Endodermal cell (in vitro differentiated cells): ENCODE data around the gene NLRP1. TPM values are rescaled to one million over a fixed set of nuclear protein-coding genes. Genes with fewer than 3 reads are reported as not detected.

Source experiments
- DNase-seq: peaks from one replicate; pipeline ENCODE4 v3.0.0-alpha.2; 2017
- H3K27ac ChIP-seq: 2 replicates; pipeline ENCODE4 v1.5.1; 2013; ENCODE audit warnings: mild to moderate bottlenecking, low read depth, low read length, moderate library complexity
- H3K27me3 ChIP-seq: 2 replicates; pipeline ENCODE4 v1.6.1; 2013; ENCODE audit warnings: mild to moderate bottlenecking, low read length, moderate library complexity; ENCODE audit not compliant: insufficient read depth, control insufficient read depth, poor library complexity, severe bottlenecking
- H3K36me3 ChIP-seq: 2 replicates; pipeline ENCODE4 v1.7.0; 2013; ENCODE audit warnings: mild to moderate bottlenecking, low read length, moderate library complexity; ENCODE audit not compliant: control insufficient read depth, insufficient read depth
- H3K4me1 ChIP-seq: one replicate; pipeline ENCODE4 v1.7.0; 2013; ENCODE audit warnings: low read length; ENCODE audit not compliant: control insufficient read depth, insufficient read depth
- H3K4me3 ChIP-seq: 2 replicates; pipeline ENCODE4 v1.5.1; 2013; ENCODE audit warnings: mild to moderate bottlenecking, low read length, moderate library complexity
- H3K9ac ChIP-seq: 2 replicates; pipeline ENCODE4 v1.6.1; 2013; ENCODE audit warnings: mild to moderate bottlenecking, low read length, moderate library complexity; ENCODE audit not compliant: poor library complexity, severe bottlenecking; ENCODE audit errors: extremely low read depth
- H3K9me3 ChIP-seq: 2 replicates; pipeline ENCODE4 v1.6.1; 2013; ENCODE audit warnings: mild to moderate bottlenecking, low read length, moderate library complexity; ENCODE audit not compliant: control insufficient read depth
- H3K27ac Mint-ChIP-seq: 2 replicates; pipeline ENCODE4 v1.8.0; 2020; ENCODE audit warnings: mixed read lengths
- H3K27me3 Mint-ChIP-seq: 2 replicates; pipeline ENCODE4 v1.8.0; 2021; ENCODE audit warnings: mild to moderate bottlenecking, mixed read lengths; ENCODE audit not compliant: insufficient read depth
- H3K36me3 Mint-ChIP-seq: 2 replicates; pipeline ENCODE4 v1.8.0; 2020; ENCODE audit warnings: low read depth, mixed read lengths
- H3K4me1 Mint-ChIP-seq: 2 replicates; pipeline ENCODE4 v1.8.0; 2020; ENCODE audit warnings: mixed read lengths
- H3K4me3 Mint-ChIP-seq: 2 replicates; pipeline ENCODE4 v1.8.0; 2020; ENCODE audit warnings: mild to moderate bottlenecking, moderate library complexity, mixed read lengths
- H3K9me3 Mint-ChIP-seq: 2 replicates; pipeline ENCODE4 v1.8.0; 2020; ENCODE audit warnings: mild to moderate bottlenecking, mixed read lengths
- CTCF ChIP-seq: fragments of 200-600 bp; sonication (generic); conservative IDR thresholded peaks from 2 replicates; pipeline ENCODE4 v1.5.0; 2021; ENCODE audit warnings: antibody characterized with exemption, mild to moderate bottlenecking
- WGBS, 2 experiments: methylation state at CpG; one replicate each; pipeline versions ENCODE4 v1.1.5 to v1.1.7; 2013; ENCODE audit warnings: missing lambda C conversion rate in 2 of 2, mixed read lengths in 1 of 2; ENCODE audit not compliant: insufficient coverage in 1 of 2, insufficient read length in 1 of 2; 5-methylcytosine and 5-hydroxymethylcytosine counted together
- total RNA-seq, 2 donors: library from RNA; stranded (reverse); fragmentation: NEBNext Ultra II Directional in 1 of 2; extraction: Animal tissue kit (Norgen Biotek cat#: 25700) in 1 of 2; gene quantifications; 2 replicates in 1 of 2; 3 replicates in 1 of 2; pipeline ENCODE4 v1.2.1, GENCODE V29; 2021

The NLRP1 gene
- total RNA-seq, 2 donors from 2014 or later: 3.6 to 5.4 TPM

GRCh38 chr17:5555254-5555653 lies 29.1 kb downstream of the NLRP1 start:
- no peaks in the 10 kb centered on the region for H3K27me3 ChIP-seq
- no peaks in the 10 kb centered on the region for H3K36me3 ChIP-seq
- no peak overlapping the region for H3K9ac ChIP-seq
- Mint-ChIP-seq H3K27ac (no peak overlapping the region), H3K27me3 (peaks cover 10% of the 10 kb centered on the region), H3K36me3 (no peaks in the 10 kb centered on the region), H3K4me3 (no peak overlapping the region), H3K4me1 (no peaks in the 10 kb centered on the region), H3K9me3 (no peaks in the 10 kb centered on the region)
- WGBS, 2 experiments: 63 to 68% methylated on average over 2 to 3 of the region's 3 CpGs
- no peak overlapping the region for H3K27ac ChIP-seq
- H3K4me3 ChIP-seq: no peak overlapping the region
- no peaks in the 10 kb centered on the region for H3K9me3 ChIP-seq
- TF ChIP-seq CTCF: no peak
- no peaks in the 10 kb centered on the region for H3K4me1 ChIP-seq
- DNase-seq: no peak

GRCh38 chr17:5553479-5553878 lies 30.8 kb downstream of the NLRP1 start:
- H3K27me3 ChIP-seq: no peaks in the 10 kb centered on the region
- H3K4me3 ChIP-seq: no peak overlapping the region
- Mint-ChIP-seq H3K9me3 (no peaks in the 10 kb centered on the region), H3K27me3 (peaks cover 9% of the 10 kb centered on the region), H3K4me1 (peaks cover 5% of the 10 kb centered on the region), H3K36me3 (no peaks in the 10 kb centered on the region), H3K4me3 (no peak overlapping the region), H3K27ac (no peak overlapping the region)
- no peaks in the 10 kb centered on the region for H3K9me3 ChIP-seq
- H3K9ac ChIP-seq: no peak overlapping the region
- H3K4me1 ChIP-seq: no peaks in the 10 kb centered on the region
- DNase-seq: no peak
- H3K36me3 ChIP-seq: no peaks in the 10 kb centered on the region
- TF ChIP-seq CTCF: no peak
- H3K27ac ChIP-seq: no peak overlapping the region
- WGBS, 2 experiments: 61 to 80% methylated on average over 1 to 3 of the region's 3 CpGs

- Histone ChIP-seq H3K4me3 (no peak overlapping the region), H3K27ac (no peak overlapping the region), H3K9ac (no peak overlapping the region), H3K9me3 (no peaks in the 10 kb centered on the region), H3K4me1 (no peaks in the 10 kb centered on the region), H3K27me3 (no peaks in the 10 kb centered on the region), H3K36me3 (no peaks in the 10 kb centered on the region)
- Mint-ChIP-seq H3K27ac (no peak overlapping the region), H3K4me1 (peaks cover 8% of the 10 kb centered on the region), H3K4me3 (no peak overlapping the region), H3K27me3 (peaks cover 16% of the 10 kb centered on the region), H3K36me3 (no peaks in the 10 kb centered on the region), H3K9me3 (no peaks in the 10 kb centered on the region)
- DNase-seq: no peak
- no peak for TF ChIP-seq CTCF
Observed at GRCh38 chr17:5552841-5553240, 31.5 kb downstream of the NLRP1 start.
